Measurements from ENCODE around the gene KLRC3. TPM values are rescaled to one million over a fixed set of nuclear protein-coding genes. Genes with fewer than 3 reads are reported as not detected.
"Not testable (repeated sequence)": the region's sequence is repeated elsewhere in the genome, so short reads cannot be mapped to it uniquely, and the experiment has no call there.

Gene KLRC3
- total RNA-seq, 1 donor from 2014 or later, result not detected

DNA sequence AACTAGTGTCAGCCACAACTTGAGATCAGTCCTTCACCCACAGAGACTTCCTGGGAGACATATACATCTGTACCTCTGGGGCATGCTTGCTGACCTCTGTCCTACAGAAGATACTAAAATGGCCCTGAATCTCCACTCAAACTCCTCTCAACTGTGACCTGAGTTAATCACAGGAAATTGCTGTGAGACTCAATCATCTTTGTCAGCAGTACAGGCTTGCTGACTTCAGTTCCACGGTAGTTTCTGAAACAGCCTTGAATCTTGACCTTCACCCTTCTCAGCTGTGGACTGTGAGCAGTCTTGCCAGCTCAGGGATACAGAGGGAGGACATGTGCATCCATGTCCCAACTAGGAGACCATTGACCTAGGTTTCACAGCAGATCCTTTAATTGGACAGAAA is 34.1 kb upstream of the KLRC3 start:
- DNase-seq (ENCODE audit: low read depth) (peak; percentile 53), FAIRE-seq (peak; percentile 43)
- no peaks in the 10 kb centered on the region for H3K27me3 ChIP-seq (ENCODE audit: control insufficient read depth, insufficient read depth, low read length)
- H3K4me3 ChIP-seq (ENCODE audit: low read depth, low read length), result no peak overlapping the region
- no peaks in the 10 kb centered on the region for H3K36me3 ChIP-seq (ENCODE audit: control insufficient read depth, insufficient read depth, low read length)
- TF ChIP-seq, protein P1, sequence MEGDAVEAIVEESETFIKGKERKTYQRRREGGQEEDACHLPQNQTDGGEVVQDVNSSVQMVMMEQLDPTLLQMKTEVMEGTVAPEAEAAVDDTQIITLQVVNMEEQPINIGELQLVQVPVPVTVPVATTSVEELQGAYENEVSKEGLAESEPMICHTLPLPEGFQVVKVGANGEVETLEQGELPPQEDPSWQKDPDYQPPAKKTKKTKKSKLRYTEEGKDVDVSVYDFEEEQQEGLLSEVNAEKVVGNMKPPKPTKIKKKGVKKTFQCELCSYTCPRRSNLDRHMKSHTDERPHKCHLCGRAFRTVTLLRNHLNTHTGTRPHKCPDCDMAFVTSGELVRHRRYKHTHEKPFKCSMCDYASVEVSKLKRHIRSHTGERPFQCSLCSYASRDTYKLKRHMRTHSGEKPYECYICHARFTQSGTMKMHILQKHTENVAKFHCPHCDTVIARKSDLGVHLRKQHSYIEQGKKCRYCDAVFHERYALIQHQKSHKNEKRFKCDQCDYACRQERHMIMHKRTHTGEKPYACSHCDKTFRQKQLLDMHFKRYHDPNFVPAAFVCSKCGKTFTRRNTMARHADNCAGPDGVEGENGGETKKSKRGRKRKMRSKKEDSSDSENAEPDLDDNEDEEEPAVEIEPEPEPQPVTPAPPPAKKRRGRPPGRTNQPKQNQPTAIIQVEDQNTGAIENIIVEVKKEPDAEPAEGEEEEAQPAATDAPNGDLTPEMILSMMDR (IDR thresholded peaks at IDR 0.05; ENCODE audit: insufficient read depth, low read length, severe bottlenecking), result no peak

DNA sequence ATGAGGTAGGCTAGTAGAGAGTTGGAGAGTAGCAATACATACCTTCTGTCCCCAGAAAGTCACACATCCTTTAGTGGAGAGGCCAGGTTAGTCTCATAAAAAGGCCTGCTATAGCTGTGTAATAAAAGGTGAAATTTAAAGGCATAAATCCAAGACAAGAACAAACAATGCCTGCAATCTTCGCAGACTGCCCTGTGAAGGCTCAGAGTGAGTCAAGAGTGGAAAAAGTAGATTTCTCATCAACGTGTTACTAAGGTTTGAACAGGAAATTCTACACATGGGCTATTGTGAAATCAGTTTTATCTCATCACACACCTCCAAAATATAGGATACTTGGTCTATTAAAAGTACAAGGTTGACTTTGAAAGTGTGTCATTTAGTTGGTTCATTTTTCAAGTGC is 32.8 kb upstream of the KLRC3 start, which contains the start of gene KLRC1:
Gene KLRC1 (minus strand): TSS at position 222 of the 400 bp plus-strand sequence. CDS start 2,221 bp downstream, outside the sequence.
- peak; percentile 94 for DNase-seq (ENCODE audit: low read depth)
- no peaks in the 10 kb centered on the region for H3K36me3 ChIP-seq (ENCODE audit: control insufficient read depth, insufficient read depth, low read length)
- H3K4me3 ChIP-seq (ENCODE audit: low read depth, low read length), result no peak within 1 kb of the TSS
- no peaks in the 10 kb centered on the region for H3K27me3 ChIP-seq (ENCODE audit: control insufficient read depth, insufficient read depth, low read length)
- TF ChIP-seq, protein P1 (IDR thresholded peaks at IDR 0.05; ENCODE audit: insufficient read depth, low read length, severe bottlenecking), result no peak
- FAIRE-seq, result no peak

DNA sequence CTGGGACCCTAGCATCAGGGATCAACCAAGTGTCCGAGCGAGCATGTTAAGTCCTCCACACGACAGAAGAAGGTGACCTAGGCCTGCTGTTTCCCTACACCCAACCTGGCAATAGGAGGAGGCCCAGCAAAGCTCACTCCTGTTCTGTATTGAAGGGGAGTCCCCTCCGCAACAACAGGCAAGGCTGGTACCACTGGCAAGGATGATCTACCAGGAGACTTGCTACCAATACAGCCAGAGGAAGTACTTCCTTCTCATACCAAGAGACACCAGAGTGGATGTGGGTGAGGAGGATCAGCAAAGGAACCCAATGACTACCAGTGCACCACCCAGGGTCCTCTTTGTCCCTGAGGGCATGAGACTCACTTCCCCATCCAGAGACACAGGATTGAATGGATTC is 27.8 kb upstream of the KLRC3 start:
- TF ChIP-seq, protein P1 (IDR thresholded peaks at IDR 0.05; ENCODE audit: insufficient read depth, low read length, severe bottlenecking), result no peak
- Histone ChIP-seq H3K4me3 (ENCODE audit: low read depth, low read length) (no peak overlapping the region), H3K27me3 (ENCODE audit: control insufficient read depth, insufficient read depth, low read length) (no peaks in the 10 kb centered on the region), H3K36me3 (ENCODE audit: control insufficient read depth, insufficient read depth, low read length) (no peaks in the 10 kb centered on the region)
- DNase-seq (ENCODE audit: low read depth), result no peak
- peak; percentile 23 for FAIRE-seq

DNA sequence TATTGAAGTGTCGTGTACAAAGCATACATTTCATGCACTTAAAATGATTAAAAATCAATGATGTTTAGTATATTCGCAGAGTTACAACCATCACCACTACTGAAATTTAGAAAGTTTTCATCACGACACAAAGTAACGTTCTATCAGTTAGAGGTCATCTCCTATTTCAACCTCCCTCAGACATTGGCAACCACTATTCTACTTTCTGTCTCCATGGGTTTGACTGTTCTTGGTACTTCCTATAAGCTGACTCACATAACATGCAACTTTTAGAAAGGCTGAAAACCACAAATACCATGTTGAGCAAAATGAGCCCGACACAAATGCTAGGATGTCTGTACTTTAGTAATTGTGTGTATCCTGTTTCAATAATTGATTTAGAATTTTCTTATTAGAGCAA is 25.7 kb upstream of the KLRC3 start:
- not testable (repeated sequence) for H3K27me3 ChIP-seq (ENCODE audit: control insufficient read depth, insufficient read depth, low read length); H3K36me3 ChIP-seq (ENCODE audit: control insufficient read depth, insufficient read depth, low read length); DNase-seq (ENCODE audit: low read depth); H3K4me3 ChIP-seq (ENCODE audit: low read depth, low read length); FAIRE-seq

DNA sequence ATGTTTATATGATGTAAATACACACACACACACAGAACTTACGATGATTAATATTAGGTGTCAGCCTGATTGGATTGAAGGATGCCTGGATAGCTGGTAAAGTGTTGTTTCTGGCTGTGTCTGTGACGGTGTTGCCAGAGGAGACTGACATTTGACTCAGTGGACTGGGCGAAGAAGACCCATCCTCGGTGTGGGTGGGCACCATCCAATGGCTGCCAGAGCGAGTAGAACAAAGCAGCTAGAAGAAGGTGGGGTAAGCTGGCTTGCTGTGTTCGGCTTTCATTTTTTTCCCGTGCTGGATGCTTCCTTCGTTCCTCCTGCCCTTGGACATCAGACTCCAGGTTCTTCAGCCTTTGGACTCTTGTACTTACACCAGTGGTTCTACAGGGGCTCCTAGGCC is 20.7 kb upstream of the KLRC3 start:
- not testable (repeated sequence) for H3K27me3 ChIP-seq (ENCODE audit: control insufficient read depth, insufficient read depth, low read length); DNase-seq (ENCODE audit: low read depth); H3K4me3 ChIP-seq (ENCODE audit: low read depth, low read length); H3K36me3 ChIP-seq (ENCODE audit: control insufficient read depth, insufficient read depth, low read length); FAIRE-seq

DNA sequence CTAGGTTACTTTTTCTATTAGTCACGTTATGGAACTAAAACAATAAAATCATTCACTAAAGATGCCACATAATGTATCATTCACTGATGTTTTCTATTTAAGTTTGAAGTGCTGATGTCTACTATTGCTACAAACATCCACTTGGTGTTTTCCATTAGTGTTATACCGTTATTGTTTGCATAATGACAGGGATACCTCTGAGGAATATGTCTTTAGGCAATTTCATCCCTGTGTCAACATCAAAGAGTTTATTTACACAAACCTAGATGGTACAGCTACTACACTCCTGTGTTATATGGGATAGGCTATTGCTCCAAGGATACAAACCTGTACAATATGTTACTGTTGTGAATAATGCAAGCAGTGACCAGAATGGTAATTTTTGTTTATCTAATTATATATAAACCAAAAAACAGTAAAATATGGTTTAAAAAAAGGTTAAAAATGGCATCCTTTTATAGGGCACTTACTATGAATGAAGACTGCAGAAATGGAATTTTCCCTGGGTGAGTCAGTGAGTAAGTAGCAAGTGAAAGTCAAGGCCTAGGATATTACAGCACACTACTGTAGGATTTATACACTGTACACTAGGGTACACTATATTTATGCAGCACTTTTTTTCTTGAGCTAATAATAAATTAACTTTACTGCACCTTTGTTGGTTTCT is 19.3 kb upstream of the KLRC3 start:
- not testable (repeated sequence) for H3K27me3 ChIP-seq (ENCODE audit: control insufficient read depth, insufficient read depth, low read length); H3K4me3 ChIP-seq (ENCODE audit: low read depth, low read length); H3K36me3 ChIP-seq (ENCODE audit: control insufficient read depth, insufficient read depth, low read length)
- peak; percentile 40 for FAIRE-seq
- peak; percentile 72 for DNase-seq (ENCODE audit: low read depth)

DNA sequence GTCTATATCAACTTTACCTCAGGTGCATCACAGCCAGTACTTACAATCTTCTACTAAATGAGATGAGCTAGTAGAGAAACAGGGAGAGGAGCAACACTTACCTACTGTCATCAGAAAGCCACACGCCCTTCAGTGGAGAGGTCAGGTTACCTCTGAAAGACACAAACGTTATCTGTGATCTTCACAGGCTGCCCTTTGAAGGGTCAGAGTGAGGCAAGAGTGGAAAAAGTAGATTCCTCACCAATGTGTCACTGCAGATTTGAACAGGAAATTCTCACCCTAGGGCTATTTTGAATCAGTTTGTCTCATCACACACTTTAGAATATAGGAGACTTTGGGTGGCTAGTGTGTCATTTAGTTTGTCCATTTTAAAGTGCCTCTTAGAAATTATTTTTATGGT is 17.2 kb upstream of the KLRC3 start:
- FAIRE-seq; H3K4me3 ChIP-seq (ENCODE audit: low read depth, low read length); H3K36me3 ChIP-seq (ENCODE audit: control insufficient read depth, insufficient read depth, low read length); H3K27me3 ChIP-seq (ENCODE audit: control insufficient read depth, insufficient read depth, low read length); DNase-seq (ENCODE audit: low read depth): not testable (repeated sequence)

DNA sequence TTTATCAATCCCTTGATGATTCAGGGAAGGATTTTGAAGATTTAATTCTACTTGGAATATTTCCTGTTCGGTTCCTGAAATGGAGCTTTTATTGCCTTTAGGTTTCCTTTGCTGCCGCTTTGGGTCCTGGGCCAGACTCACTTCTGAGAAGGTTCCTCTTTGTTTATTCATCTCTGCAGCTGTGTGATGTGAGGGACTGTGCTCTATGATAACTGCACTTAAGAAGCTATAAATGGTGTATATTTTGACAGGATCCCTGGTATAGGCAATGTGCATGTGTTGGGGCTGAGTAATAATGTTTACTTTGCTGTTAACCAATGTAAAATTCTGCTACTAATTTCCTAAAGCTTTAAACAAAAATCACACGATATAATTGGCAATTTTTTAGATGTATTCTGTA is 15.4 kb upstream of the KLRC3 start, which contains the start of gene KLRC2:
Gene KLRC2 (minus strand): TSS at position 195 of the 400 bp plus-strand sequence. CDS start 24 bp downstream, at position 171.
- peak; percentile 43 for DNase-seq (ENCODE audit: low read depth)
- FAIRE-seq; H3K36me3 ChIP-seq (ENCODE audit: control insufficient read depth, insufficient read depth, low read length); H3K27me3 ChIP-seq (ENCODE audit: control insufficient read depth, insufficient read depth, low read length); H3K4me3 ChIP-seq (ENCODE audit: low read depth, low read length): not testable (repeated sequence)

DNA sequence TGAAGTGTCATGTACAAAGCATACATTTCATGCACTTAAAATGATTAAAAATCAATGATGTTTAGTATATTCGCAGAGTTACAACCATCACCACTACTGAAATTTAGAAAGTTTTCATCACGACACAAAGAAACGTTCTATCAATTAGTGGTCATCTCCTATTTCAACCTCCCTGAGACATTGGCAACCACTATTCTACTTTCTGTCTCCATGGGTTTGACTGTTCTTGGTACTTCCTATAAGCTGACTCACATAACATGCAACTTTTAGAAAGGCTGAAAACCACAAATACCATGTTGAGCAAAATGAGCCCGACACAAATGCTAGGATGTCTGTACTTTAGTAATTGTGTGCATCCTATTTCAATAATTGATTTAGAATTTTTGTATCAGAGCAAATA is 10.2 kb upstream of the KLRC3 start:
- DNase-seq (ENCODE audit: low read depth); H3K27me3 ChIP-seq (ENCODE audit: control insufficient read depth, insufficient read depth, low read length); H3K36me3 ChIP-seq (ENCODE audit: control insufficient read depth, insufficient read depth, low read length); FAIRE-seq; H3K4me3 ChIP-seq (ENCODE audit: low read depth, low read length): not testable (repeated sequence)

DNA sequence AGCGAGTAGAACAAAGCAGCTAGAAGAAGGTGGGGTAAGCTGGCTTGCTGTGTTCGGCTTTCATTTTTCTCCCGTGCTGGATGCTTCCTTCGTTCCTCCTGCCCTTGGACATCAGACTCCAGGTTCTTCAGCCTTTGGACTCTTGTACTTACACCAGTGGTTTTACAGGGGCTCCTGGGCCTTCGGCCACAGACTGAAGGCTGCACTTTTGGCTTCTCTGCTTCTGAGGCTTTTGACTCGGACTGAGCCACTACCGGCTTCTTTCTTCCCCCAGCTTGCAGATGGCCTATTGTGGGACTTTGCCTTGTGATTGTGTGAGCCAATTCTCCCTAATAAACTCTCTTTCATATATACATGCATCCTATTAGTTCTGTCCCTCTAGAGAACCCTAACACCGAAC is 5.5 kb upstream of the KLRC3 start:
- H3K4me3 ChIP-seq (ENCODE audit: low read depth, low read length); H3K36me3 ChIP-seq (ENCODE audit: control insufficient read depth, insufficient read depth, low read length); FAIRE-seq; DNase-seq (ENCODE audit: low read depth); H3K27me3 ChIP-seq (ENCODE audit: control insufficient read depth, insufficient read depth, low read length): not testable (repeated sequence)

DNA sequence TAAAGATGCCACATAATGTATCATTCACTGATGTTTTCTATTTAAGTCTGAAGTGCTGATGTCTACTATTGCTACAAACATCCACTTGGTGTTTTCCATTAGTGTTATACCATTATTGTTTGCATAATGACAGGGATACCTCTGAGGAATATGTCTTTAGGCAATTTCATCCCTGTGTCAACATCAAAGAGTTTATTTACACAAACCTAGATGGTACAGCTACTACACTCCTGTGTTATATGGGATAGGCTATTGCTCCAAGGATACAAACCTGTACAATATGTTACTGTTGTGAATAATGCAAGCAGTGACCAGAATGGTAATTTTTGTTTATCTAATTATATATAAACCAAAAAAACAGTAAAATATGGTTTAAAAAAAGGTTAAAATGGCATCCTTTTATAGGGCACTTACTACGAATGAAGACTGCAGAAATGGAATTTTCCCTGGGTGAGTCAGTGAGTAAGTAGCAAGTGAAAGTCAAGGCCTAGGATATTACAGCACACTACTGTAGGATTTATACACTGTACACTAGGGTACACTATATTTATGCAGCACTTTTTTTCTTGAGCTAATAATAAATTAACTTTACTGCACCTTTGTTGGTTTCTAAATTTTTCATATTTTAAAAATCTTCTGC is 4.0 kb upstream of the KLRC3 start:
- H3K36me3 ChIP-seq (ENCODE audit: control insufficient read depth, insufficient read depth, low read length); H3K27me3 ChIP-seq (ENCODE audit: control insufficient read depth, insufficient read depth, low read length); FAIRE-seq; DNase-seq (ENCODE audit: low read depth); H3K4me3 ChIP-seq (ENCODE audit: low read depth, low read length): not testable (repeated sequence)

Measured in bronchial epithelial cell (primary cell).